Measurements from ENCODE around the gene GRID2IP. TPM values are rescaled to one million over a fixed set of nuclear protein-coding genes. Genes with fewer than 3 reads are reported as not detected.

The GRID2IP gene
- under 0.01 TPM in 1 of 2 replicates, not detected in the other for total RNA-seq

DNA sequence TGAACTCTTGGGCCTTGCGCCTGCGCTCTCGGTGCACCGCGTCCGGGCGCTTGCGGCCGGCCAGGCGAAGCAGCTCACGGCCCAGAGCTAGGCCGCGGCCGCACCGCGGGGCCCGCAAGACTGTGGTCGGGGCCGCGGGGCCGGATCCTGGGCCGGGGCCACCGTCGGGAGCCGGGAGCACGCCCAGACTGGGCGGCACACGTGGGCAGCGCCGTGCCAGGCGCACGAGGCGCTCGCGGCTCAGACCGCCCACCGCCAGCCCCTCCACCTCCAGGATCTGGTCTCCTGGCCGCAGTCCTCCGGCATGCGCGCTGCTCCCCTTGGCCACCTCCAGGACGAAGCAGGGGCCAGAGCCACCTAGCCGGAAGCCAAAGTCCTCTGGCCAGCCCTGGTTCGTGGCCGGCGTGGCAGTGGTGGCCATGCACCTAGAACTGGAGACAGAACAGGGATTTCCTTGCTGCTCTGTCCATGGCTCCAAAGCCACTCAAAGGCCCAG is at the start of gene GRID2IP:
TSS of gene GRID2IP (minus strand) at position 446 of the 496 bp plus-strand sequence. CDS start at position 421, 25 bp downstream.

DNA sequence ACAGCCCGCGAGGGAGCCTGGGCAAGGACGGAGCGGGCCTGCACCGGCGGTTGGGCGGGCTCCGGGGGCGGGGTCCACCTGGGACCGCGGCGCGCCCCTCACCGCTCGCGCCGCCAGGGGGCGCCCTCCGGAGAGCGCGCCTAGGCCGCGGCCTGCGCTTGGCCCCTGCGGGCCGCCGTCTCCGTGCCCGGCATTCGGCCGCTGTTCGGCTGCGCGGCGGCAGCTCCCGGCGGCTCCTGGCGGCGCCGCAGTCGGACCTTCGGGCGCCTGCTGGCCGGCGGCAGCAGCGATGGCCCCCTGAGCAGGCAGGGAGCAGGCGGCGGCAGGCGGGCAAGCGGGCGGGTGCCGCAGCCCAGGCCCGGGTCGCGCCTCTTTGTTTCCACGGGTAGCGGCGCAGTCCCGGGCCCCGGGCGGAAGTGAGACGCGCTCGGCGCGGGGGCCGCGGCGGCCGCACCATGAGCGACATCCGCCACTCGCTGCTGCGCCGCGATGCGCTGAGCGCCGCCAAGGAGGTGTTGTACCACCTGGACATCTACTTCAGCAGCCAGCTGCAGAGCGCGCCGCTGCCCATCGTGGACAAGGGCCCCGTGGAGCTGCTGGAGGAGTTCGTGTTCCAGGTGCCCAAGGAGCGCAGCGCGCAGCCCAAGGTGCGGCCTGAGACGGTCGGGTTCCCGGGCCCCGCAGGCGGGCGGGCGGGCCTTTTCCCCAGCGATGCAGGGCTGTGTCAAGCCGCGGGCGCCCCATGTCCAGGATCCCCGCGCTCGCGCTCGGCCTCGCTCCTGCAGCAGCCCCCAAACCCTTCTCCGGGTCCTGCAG is 38.8 kb upstream of the GRID2IP start, which contains the start of gene INTS15:
TSS of gene INTS15 (plus strand) at position 193 of the 816 bp plus-strand sequence. CDS start at position 456, 263 bp downstream.

DNA sequence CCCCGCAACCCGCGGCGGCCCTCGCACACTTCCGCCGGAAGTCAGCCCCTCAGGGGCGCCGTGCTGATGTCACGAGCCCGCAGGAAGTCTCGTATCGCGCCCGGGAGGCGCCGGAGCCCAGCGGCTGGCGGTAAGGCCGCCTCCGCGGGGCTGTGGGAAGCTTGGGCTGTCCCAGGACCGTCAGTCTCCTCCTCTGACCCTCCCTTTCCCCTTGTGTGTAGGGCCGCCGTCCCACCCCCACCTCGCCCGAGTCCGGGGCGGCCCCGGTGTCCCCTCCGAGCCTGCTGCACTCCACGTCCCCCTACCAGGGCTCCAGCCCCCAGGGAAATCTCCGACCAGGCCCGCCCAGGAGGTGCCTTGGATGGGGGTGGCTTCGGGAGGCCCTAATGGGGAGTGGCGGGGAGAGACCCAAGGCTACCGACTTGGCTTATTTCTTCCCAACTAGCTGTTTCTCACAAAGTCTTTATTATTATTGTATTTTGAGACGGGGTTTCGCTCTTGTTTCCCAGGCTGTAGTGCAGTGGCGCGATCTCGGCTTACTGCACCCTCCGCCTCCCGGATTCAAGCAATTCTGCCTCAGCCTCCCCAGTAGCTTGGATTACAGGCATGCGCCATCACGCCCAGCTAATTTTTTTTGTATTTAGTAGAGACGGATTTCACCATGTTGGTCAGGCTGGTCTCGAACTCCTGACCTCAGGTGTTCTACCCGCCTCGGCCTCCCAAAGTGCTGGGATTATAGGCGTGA is 26.3 kb upstream of the GRID2IP start, which contains the start of gene ZDHHC4:
TSS of gene ZDHHC4 (plus strand) at position 86 of the 745 bp plus-strand sequence. CDS start 3,108 bp downstream, outside the sequence.

DNA sequence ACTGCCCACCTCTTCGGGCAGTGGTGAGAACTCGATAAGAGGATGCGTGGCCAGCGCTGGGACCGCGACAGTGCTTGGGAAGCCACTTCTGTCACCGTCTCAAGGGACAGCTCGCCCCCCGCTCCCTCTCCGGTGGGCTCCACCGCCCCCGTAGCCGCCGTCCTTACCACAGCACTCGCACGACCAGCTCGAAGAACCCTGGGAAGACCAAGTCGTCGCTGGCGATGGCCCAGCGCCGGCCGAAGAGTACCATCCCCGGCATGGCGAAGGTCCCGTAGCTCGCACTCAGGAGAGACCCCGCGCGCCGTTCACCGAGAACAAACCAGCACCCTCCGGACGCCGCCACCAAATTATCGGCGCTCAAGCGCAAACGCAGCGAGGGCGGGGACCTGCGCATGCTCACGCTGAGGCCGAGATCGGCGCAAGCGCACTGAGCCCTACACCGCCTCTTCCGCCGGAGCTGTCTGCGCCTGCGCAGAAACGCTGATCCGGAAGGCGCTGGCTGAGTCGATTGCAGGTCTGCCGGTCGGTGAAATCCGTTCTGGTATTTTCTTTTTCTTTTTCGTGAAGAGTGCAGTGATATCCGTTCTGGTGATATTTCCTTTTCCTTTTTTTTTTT is 103.6 kb downstream of the GRID2IP start, which contains the start of gene DAGLB:
TSS of gene DAGLB (minus strand) at position 374 of the 619 bp plus-strand sequence. CDS start at position 262, 112 bp downstream.

Other genes starting within 250 kb of the GRID2IP start
- 9.1 and 15.2 TPM in 2 replicates for gene FAM220A, start 202.5 kb downstream of the GRID2IP start, total RNA-seq
- gene RAC1, start 176.9 kb downstream of the GRID2IP start, total RNA-seq: 41.9 and 104 TPM in 2 replicates
- gene DAGLB, start 103.5 kb downstream of the GRID2IP start, total RNA-seq: 18.8 and 21.9 TPM in 2 replicates
- gene KDELR2, start 67.3 kb downstream of the GRID2IP start, total RNA-seq: 90.0 and 125 TPM in 2 replicates
- gene ZDHHC4, start 26.0 kb upstream of the GRID2IP start, total RNA-seq: 20.2 and 50.6 TPM in 2 replicates
- gene INTS15, start 38.6 kb upstream of the GRID2IP start, total RNA-seq: 7.8 and 9.9 TPM in 2 replicates
- gene ZNF853, start 64.1 kb upstream of the GRID2IP start, total RNA-seq: 0.16 and 1.9 TPM in 2 replicates
- gene ZNF316, start 85.9 kb upstream of the GRID2IP start, total RNA-seq: 7.4 and 17.0 TPM in 2 replicates
- gene ZNF12, start 155.5 kb upstream of the GRID2IP start, total RNA-seq: 7.3 and 17.2 TPM in 2 replicates
- gene RSPH10B2, start 202.6 kb upstream of the GRID2IP start, total RNA-seq: under 0.01 and 0.50 TPM in 2 replicates

Data from bladder microvascular endothelial cell (primary cell).